ENCODE data around the gene CABP1. TPM values are rescaled to one million over a fixed set of nuclear protein-coding genes. Genes with fewer than 3 reads are reported as not detected.

CABP1 gene
- total and polyA plus RNA-seq, 2 of the 13 experiments (the other 11 are each of a cell fraction or from before 2014, with no cell fraction given) = not detected

- TF ChIP-seq SNRNP70 (IDR thresholded peaks at IDR 0.05; ENCODE audit: low read depth, low read length) (no peak), CCAR2 (optimal IDR thresholded peaks at IDR 0.05; ENCODE audit: low read depth, low read length) (no peak), NFE2L1 (CRISPR knock-in tag; IDR thresholded peaks at IDR 0.05; ENCODE audit: borderline replicate concordance) (no peak), E2F2 (CRISPR knock-in tag; IDR thresholded peaks at IDR 0.05; ENCODE audit: borderline replicate concordance) (no peak), KLF13 (CRISPR knock-in tag; IDR thresholded peaks at IDR 0.05) (no peak), ZNF33B (CRISPR knock-in tag; IDR thresholded peaks at IDR 0.05) (no peak; the same call in 1 of the 2 replicates), CBFB (CRISPR knock-in tag; IDR thresholded peaks at IDR 0.05) (0 out of 2 replicates have a peak, but pooled peaks have one; percentile 16), ZNF572 (CRISPR knock-in tag; IDR thresholded peaks at IDR 0.05) (no peak), MED13 (CRISPR knock-in tag; IDR thresholded peaks at IDR 0.05) (0 out of 2 replicates have a peak, but pooled peaks have one; percentile 55), RNF2 (conservative IDR thresholded peaks at IDR 0.05; ENCODE audit: low read depth) (peak; percentile 88), YY1 (IDR thresholded peaks at IDR 0.05; ENCODE audit: insufficient read depth, insufficient replicate concordance, low read depth, low read length) (no peak), ZNF354B (CRISPR knock-in tag; IDR thresholded peaks at IDR 0.05) (no peak), ATF3 (CRISPR knock-in tag; IDR thresholded peaks at IDR 0.05) (no peak), ZNF326 (CRISPR knock-in tag; IDR thresholded peaks at IDR 0.05; ENCODE audit: borderline replicate concordance) (no peak), AHDC1 (CRISPR knock-in tag; IDR thresholded peaks at IDR 0.05; ENCODE audit: borderline replicate concordance) (no peak), HHEX (CRISPR knock-in tag; IDR thresholded peaks at IDR 0.05) (no peak), SRY (CRISPR knock-in tag; IDR thresholded peaks at IDR 0.05) (no peak), CSRNP1 (CRISPR knock-in tag; IDR thresholded peaks at IDR 0.05) (no peak), ZNF761 (CRISPR knock-in tag; conservative IDR thresholded peaks at IDR 0.05) (no peak)
- TF ChIP-seq, protein P1, sequence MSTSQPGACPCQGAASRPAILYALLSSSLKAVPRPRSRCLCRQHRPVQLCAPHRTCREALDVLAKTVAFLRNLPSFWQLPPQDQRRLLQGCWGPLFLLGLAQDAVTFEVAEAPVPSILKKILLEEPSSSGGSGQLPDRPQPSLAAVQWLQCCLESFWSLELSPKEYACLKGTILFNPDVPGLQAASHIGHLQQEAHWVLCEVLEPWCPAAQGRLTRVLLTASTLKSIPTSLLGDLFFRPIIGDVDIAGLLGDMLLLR (CRISPR knock-in tag; IDR thresholded peaks at IDR 0.05) = no peak
Observed at GRCh38 chr12:120640861-120641833, 721 bp downstream of the CABP1 start (continued).
